ENCODE results near the gene PSMB8.

PSMB8 gene

GRCh38 chr6:32852844-32853540, 9.1 kb upstream of the PSMB8 start (continued):
- no peak for TF ChIP-seq ZBTB49 (tag by site-specific recombination; IDR thresholded peaks at IDR 0.05; ENCODE audit: low read depth)
- no peak for TF ChIP-seq ZFP41 (tag by site-specific recombination; IDR thresholded peaks at IDR 0.05; ENCODE audit: borderline replicate concordance)
- 0 out of 2 replicates have a peak, but pooled peaks have one; percentile 24 for TF ChIP-seq ZXDB (tag by site-specific recombination; IDR thresholded peaks at IDR 0.05)
- TF ChIP-seq KLF1 (tag by site-specific recombination; IDR thresholded peaks at IDR 0.05) = no peak
- TF ChIP-seq ZNF558 (tag by site-specific recombination; IDR thresholded peaks at IDR 0.05) = no peak
- no peak for TF ChIP-seq ZNF830 (tag by site-specific recombination; IDR thresholded peaks at IDR 0.05; ENCODE audit: low read depth)
- no peak for TF ChIP-seq ZNF416 (tag by site-specific recombination; IDR thresholded peaks at IDR 0.05)
- TF ChIP-seq ZBTB7A (tag by site-specific recombination; IDR thresholded peaks at IDR 0.05; ENCODE audit: low read depth) = 0 out of 2 replicates have a peak, but pooled peaks have one; percentile 8
- TF ChIP-seq, protein P1, sequence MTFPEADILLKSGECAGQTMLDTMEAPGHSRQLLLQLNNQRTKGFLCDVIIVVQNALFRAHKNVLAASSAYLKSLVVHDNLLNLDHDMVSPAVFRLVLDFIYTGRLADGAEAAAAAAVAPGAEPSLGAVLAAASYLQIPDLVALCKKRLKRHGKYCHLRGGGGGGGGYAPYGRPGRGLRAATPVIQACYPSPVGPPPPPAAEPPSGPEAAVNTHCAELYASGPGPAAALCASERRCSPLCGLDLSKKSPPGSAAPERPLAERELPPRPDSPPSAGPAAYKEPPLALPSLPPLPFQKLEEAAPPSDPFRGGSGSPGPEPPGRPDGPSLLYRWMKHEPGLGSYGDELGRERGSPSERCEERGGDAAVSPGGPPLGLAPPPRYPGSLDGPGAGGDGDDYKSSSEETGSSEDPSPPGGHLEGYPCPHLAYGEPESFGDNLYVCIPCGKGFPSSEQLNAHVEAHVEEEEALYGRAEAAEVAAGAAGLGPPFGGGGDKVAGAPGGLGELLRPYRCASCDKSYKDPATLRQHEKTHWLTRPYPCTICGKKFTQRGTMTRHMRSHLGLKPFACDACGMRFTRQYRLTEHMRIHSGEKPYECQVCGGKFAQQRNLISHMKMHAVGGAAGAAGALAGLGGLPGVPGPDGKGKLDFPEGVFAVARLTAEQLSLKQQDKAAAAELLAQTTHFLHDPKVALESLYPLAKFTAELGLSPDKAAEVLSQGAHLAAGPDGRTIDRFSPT (tag by site-specific recombination; IDR thresholded peaks at IDR 0.05) = peak; percentile 90; the same call in 1 of the 2 replicates
- no peak for TF ChIP-seq ZNF155 (tag by site-specific recombination; IDR thresholded peaks at IDR 0.05)
- TF ChIP-seq ZNF132 (tag by site-specific recombination; IDR thresholded peaks at IDR 0.05; ENCODE audit: borderline replicate concordance) = no peak
- peak; percentile 15; the same call in 1 of the 2 replicates for TF ChIP-seq ZBTB20 (tag by site-specific recombination; IDR thresholded peaks at IDR 0.05)
- no peak for TF ChIP-seq SP7 (tag by site-specific recombination; IDR thresholded peaks at IDR 0.05)
- no peak for TF ChIP-seq ZNF549 (tag by site-specific recombination; IDR thresholded peaks at IDR 0.05)
- TF ChIP-seq ZNF660 (tag by site-specific recombination; IDR thresholded peaks at IDR 0.05) = no peak; the same call in 1 of the 2 replicates
- TF ChIP-seq PRDM2 (tag by site-specific recombination; IDR thresholded peaks at IDR 0.05; ENCODE audit: borderline replicate concordance) = no peak
- TF ChIP-seq GFI1B (tag by site-specific recombination; IDR thresholded peaks at IDR 0.05) = no peak
- no peak for TF ChIP-seq ZNF843 (tag by site-specific recombination; IDR thresholded peaks at IDR 0.05)
- 0 out of 2 replicates have a peak, but pooled peaks have one; percentile 69 for TF ChIP-seq ZNF501 (tag by site-specific recombination; IDR thresholded peaks at IDR 0.05)
- peak; percentile 34; the same call in 1 of the 2 replicates for TF ChIP-seq ZSCAN5A (tag by site-specific recombination; IDR thresholded peaks at IDR 0.05)
- TF ChIP-seq ZNF335 (tag by site-specific recombination; conservative IDR thresholded peaks at IDR 0.05) = peak; percentile 99
- no peak for TF ChIP-seq OSR2 (tag by site-specific recombination; IDR thresholded peaks at IDR 0.05)
- TF ChIP-seq TRIM28 (IDR thresholded peaks at IDR 0.05; ENCODE audit: borderline replicate concordance, low read length) = no peak
- TF ChIP-seq ZNF121 (tag by site-specific recombination; IDR thresholded peaks at IDR 0.05) = no peak
- no peak for TF ChIP-seq ZNF184 (tag by site-specific recombination; IDR thresholded peaks at IDR 0.05)
- TF ChIP-seq, protein P2, sequence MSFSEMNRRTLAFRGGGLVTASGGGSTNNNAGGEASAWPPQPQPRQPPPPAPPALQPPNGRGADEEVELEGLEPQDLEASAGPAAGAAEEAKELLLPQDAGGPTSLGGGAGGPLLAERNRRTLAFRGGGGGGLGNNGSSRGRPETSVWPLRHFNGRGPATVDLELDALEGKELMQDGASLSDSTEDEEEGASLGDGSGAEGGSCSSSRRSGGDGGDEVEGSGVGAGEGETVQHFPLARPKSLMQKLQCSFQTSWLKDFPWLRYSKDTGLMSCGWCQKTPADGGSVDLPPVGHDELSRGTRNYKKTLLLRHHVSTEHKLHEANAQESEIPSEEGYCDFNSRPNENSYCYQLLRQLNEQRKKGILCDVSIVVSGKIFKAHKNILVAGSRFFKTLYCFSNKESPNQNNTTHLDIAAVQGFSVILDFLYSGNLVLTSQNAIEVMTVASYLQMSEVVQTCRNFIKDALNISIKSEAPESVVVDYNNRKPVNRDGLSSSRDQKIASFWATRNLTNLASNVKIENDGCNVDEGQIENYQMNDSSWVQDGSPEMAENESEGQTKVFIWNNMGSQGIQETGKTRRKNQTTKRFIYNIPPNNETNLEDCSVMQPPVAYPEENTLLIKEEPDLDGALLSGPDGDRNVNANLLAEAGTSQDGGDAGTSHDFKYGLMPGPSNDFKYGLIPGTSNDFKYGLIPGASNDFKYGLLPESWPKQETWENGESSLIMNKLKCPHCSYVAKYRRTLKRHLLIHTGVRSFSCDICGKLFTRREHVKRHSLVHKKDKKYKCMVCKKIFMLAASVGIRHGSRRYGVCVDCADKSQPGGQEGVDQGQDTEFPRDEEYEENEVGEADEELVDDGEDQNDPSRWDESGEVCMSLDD (tag by site-specific recombination; IDR thresholded peaks at IDR 0.05) = no peak
